HG03469 (cell line): ENCODE results near the gene SEC22A.

Experiments
- ATAC-seq: cut with Tn5 transposase; IDR thresholded peaks from one replicate; pipeline ENCODE4 v1.9.1; 2021; ENCODE audit warnings: mild to moderate bottlenecking, moderate library complexity, moderate number of reproducible peaks; ENCODE audit not compliant: unreplicated experiment

Gene SEC22A

GRCh38 chr3:123262226-123262625 lies 60.5 kb downstream of the SEC22A start:
- ATAC-seq = no peak

GRCh38 chr3:123262868-123263267 lies 61.1 kb downstream of the SEC22A start:
- no peak for ATAC-seq

- ATAC-seq = no peak
Observed at GRCh38 chr3:123263941-123264340, 62.2 kb downstream of the SEC22A start.

- no peak for ATAC-seq
Observed at GRCh38 chr3:123267821-123268220, 66.1 kb downstream of the SEC22A start.

GRCh38 chr3:123270818-123271217 lies 69.1 kb downstream of the SEC22A start:
- ATAC-seq = no peak

- ATAC-seq = no peak
Observed at GRCh38 chr3:123271466-123272159, 69.9 kb downstream of the SEC22A start.

GRCh38 chr3:123272547-123272946 lies 70.8 kb downstream of the SEC22A start:
- ATAC-seq = no peak

- ATAC-seq = no peak
Observed at GRCh38 chr3:123275691-123276090, 73.9 kb downstream of the SEC22A start.

- no peak for ATAC-seq
Observed at GRCh38 chr3:123276346-123277006, 74.7 kb downstream of the SEC22A start.

GRCh38 chr3:123277106-123277505 lies 75.4 kb downstream of the SEC22A start:
- ATAC-seq = no peak

GRCh38 chr3:123278446-123278845 lies 76.7 kb downstream of the SEC22A start:
- ATAC-seq = no peak

- no peak for ATAC-seq
Observed at GRCh38 chr3:123279121-123279520, 77.4 kb downstream of the SEC22A start.

GRCh38 chr3:123281406-123281805 lies 79.7 kb downstream of the SEC22A start:
- no peak for ATAC-seq

- no peak for ATAC-seq
Observed at GRCh38 chr3:123281929-123282328, 80.2 kb downstream of the SEC22A start.

- no peak for ATAC-seq
Observed at GRCh38 chr3:123282461-123282860, 80.7 kb downstream of the SEC22A start.

- ATAC-seq = no peak
Observed at GRCh38 chr3:123283074-123283473, 81.3 kb downstream of the SEC22A start.

GRCh38 chr3:123283657-123284398 lies 82.1 kb downstream of the SEC22A start:
- ATAC-seq = no peak

GRCh38 chr3:123284399-123285010 lies 82.8 kb downstream of the SEC22A start:
- no peak for ATAC-seq

- no peak for ATAC-seq
Observed at GRCh38 chr3:123285066-123285465, 83.3 kb downstream of the SEC22A start.

- ATAC-seq = no peak
Observed at GRCh38 chr3:123285479-123285878, 83.7 kb downstream of the SEC22A start.

GRCh38 chr3:123285931-123286307 lies 84.2 kb downstream of the SEC22A start:
- no peak for ATAC-seq
